Stimulated activated CD4-positive, alpha-beta T cell treated with anti-CD3 and anti-CD28 coated beads, Interleukin-4, amount 100 ng/mL, for 24 hours (primary cell): Measurements from ENCODE around the gene RPP14.

ENCODE experiments used
- DNase-seq: peaks from one replicate; pipeline ENCODE4 v3.0.0-alpha.2; 2020

Gene RPP14

DNA sequence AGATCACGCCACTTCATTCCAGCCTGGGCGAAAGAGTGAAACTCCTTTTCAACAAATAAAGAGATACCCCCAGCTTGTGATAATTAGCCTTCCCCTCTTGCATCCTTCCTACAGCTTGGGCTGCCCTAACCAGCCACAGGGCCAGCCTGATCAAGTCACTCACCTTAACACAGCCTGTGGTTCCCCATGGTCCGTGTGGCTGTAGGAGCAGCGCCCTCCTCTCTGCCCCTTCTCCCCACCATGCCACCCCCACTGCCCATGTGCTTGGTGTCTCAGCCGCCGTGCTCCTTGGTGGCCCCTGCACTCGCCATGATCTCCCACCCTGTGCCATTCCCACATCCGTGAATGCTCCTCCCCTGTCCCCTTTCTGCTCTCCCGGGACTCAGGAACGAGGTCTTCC lies 13.2 kb upstream of the RPP14 start:
- DNase-seq, result no peak

- DNase-seq, result no peak
Observed at GRCh38 chr3:58293516-58293915, 12.5 kb upstream of the RPP14 start.

DNA sequence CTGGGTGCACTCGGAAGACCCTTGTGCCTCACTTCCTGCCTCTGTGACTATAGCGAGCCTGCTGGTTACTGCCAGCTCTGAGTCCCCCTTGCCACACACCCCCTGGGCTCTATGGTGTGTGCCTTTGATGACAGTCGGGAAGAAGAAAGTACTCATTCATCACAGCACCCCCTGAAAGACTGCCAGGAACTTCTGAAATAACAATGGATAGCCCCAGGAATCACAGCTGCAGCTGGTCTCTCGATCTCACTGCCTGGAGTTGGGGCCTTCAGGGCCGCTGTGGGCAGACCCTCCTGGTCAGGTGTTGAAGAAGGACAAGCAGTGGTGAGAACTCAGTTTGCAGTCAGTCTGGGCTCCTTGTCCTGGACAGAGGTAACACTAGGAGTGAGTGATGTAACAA lies 9.8 kb upstream of the RPP14 start:
- no peak for DNase-seq

GRCh38 chr3:58296843-58297242 lies 9.2 kb upstream of the RPP14 start:
- DNase-seq, result no peak

DNA sequence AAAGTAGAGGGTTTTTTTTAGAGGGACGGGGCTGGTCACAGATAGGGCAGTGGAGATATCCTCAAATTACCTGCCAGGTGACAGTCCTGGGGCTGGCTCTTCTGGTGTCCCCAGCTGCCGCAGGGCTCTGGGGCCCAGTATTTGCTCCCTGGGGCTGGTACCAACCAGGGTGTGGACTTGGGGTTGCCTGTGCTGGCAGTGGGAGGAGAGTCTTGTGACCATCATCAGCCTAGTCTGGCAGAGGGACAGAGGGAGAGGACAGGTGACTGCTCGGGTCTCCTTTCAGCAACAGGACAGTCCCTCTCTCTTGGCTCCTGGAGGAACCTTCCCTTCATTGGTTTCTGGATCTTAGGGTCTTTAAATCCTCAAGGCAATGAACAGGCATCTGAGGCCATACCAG lies 7.9 kb upstream of the RPP14 start:
- DNase-seq, result no peak

- no peak for DNase-seq
Observed at GRCh38 chr3:58299075-58299474, 7.0 kb upstream of the RPP14 start.

DNA sequence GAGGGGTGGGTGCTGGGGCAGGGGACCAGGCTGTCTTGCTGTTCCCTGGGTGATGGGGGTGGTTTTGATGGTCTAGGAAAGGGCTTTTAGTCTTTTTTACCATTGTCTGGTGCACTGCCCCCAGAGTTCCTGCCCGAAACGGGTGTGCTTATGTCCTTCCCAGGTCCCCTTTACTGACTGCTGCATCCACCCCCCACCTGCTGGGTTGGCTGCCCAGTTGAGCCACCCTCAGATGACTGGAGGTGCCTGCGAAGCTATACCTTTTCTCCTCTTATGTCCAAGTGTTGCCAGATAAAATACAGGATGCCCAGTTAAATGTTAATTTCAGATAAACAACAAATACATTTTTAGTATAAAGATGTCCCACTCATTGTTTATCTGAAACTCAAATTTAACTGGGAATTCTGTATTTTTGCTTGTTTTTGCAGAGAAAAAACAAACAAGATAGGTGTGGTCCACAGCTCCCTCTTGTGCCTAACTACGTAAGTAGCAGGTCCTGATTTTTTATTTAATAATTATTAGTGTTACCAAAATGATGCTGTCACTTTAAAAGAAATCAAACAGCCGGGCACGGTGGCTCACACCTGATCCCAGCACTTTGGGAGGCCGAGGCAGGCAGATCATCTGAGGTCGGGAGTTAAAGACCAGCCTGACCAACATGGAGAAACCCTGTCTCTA lies 6.1 kb upstream of the RPP14 start:
- no peak for DNase-seq

GRCh38 chr3:58307639-58308215 lies 1.7 kb downstream of the RPP14 start:
- DNase-seq, result peak; percentile 52

GRCh38 chr3:58308728-58309127 lies 2.7 kb downstream of the RPP14 start:
- no peak for DNase-seq

DNA sequence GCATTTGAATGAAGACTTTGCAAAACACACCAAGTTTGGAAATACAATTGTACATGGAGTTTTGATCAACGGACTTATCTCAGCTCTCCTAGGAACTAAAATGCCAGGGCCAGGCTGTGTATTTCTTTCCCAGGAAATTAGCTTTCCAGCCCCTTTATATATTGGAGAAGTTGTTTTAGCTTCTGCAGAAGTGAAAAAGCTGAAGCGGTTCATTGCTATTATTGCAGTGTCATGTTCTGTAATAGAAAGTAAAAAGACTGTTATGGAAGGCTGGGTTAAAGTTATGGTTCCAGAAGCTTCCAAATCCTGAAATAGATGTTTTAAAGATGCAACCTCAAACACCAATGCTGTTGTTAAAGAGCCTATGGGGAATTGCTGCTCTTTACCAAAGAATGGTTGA lies 11.8 kb downstream of the RPP14 start:
- DNase-seq, result no peak

- no peak for DNase-seq
Observed at GRCh38 chr3:58321791-58322190, 15.7 kb downstream of the RPP14 start.

- DNase-seq, result no peak
Observed at GRCh38 chr3:58322793-58323192, 16.7 kb downstream of the RPP14 start.

DNA sequence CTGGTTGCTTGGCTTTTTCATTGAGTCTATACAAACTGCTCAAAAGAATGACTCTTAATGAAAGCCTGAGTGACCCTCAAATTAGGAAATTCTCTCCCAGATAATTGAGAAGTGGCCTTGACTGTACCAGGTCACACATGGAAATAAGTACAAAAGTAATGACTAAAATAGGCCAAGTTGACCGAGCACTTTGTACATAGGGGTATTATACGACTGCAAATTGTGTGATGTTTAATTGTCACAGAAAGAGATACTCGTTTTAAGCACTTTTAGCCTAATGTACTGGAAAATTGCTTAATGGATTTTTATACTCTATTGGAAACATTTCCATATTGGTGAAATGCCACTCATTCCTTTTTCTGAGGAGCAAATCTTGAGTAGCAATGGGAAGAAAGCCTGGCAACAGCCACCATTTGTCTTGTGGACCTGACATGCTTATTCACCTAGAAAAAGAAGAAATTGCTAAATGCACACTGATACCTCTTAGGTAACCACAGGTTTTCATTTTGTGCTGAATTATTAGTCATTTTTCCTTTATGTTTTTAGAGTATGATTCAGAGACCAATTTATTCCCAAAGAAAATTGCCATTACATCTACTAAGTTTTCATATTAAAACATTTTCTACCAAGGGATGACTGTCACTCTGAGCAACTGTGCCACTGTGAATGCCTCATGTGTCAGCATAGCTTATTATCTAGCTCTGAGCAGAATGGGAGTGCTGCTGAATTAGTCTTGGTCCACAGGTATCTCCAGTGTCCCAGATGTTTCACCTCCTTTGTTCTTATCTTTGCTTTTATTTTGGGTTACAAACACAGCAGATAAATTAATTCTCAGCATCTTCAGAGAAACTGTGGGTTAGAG lies 17.7 kb downstream of the RPP14 start:
- DNase-seq, result peak; percentile 32

- peak; percentile 23 for DNase-seq
Observed at GRCh38 chr3:58324391-58325390, 18.6 kb downstream of the RPP14 start.

DNA sequence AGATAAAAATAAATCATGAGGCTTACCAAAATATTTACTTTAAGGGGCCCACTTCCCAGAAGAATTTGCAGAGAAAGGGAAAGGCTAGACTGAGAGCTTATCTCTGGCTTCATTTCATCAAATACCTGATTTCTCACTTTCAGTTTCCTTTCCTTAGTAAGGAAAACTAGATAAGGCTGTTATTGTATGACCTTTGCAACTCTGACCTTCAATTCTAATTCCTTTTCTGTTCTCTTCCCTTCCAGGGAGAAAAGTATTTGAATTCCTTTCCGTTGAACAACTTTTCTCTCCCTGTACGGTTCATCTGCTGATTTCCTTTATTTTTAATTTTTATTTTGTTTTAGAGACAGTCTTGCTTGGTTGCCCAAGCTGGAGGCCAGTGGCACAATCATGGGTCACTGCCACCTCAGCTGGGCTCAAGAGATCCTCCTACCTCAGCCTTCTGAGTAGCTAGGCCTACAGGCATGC lies 19.5 kb downstream of the RPP14 start:
- no peak for DNase-seq

DNA sequence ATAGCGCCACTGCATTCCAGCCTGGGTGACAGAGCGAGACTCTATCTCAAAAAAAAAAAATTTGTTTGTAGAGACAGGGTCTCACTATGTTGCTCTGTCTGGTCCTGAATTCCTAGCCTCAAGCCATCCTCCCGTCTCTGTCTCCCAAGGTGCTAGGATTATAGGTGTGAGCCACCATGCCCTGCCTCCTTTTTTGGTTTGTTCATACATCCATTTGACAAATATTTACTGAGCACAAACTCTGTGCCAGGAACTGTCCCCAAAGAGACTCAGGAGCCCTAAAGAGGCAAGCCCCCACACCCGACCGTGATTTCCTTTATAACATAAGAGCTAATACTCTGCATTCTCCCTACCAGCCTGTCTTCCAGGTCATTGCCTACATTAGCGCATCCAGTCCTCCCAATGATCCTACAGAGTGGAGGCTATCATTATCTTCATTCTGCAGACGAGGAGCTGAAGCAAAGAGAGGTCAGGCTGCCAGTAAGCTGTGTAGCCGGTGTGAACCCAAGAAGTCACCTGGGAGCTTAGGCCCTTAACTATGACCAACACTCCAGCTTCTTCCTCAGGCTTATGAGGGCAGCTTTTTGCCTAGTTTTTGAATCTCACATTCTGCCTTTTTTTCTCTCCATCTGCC lies 20.3 kb downstream of the RPP14 start:
- no peak for DNase-seq

DNA sequence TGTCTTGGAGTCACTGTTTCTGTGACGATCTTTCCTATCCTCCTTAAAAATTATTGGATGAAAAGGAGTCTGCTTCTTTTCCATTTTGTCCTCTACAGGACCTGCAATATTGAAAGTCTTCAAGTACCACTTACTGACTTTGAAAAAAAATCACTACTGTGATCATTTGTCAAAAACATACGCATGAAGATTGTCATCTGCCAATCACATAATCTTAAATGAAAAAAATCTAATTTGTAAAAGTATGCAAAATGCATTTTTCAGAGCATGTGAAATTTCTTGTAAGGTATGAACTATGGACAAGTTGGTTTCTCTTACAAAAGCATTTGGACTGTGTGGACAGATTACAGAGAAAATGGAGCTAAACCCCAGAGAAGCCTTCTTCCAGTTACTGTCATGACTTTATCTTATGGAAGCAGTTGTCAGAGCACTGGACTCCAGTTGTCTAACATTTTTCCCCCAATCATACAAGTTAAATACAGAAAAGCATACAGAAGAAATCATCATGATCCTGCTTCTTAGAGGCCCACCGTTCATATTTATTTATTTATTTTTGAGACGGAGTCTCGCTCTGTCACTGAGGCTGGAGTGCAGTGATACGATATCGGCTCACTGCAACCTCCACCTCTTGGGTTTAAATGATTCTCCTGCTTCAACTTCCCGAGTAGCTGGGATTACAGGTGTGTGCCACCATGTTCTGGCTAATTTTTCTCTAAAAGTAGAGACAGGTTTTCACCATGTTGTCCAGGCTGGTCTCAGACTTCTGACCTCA lies 23.3 kb downstream of the RPP14 start:
- no peak for DNase-seq

- no peak for DNase-seq
Observed at GRCh38 chr3:58329922-58330413, 23.9 kb downstream of the RPP14 start.

GRCh38 chr3:58331593-58332152 lies 25.6 kb downstream of the RPP14 start:
- DNase-seq, result no peak

- peak; percentile 79 for DNase-seq
Observed at GRCh38 chr3:58332575-58333188, 26.6 kb downstream of the RPP14 start, which contains the start of gene PXK. Gene PXK, plus strand, starts transcription at chr3:58332892. Its CDS starts 97 bp downstream, at chr3:58332989.
